Endometrial microvascular endothelial cells (primary cell): ENCODE measurements around the gene SEMA5B. TPM values are rescaled to one million over a fixed set of nuclear protein-coding genes. Genes with fewer than 3 reads are reported as not detected.

ENCODE experiments used
- in situ Hi-C: cut with HindIII; loops from 2 replicates; pipeline ENCODE4 v1.10.0; 2017; ENCODE audit warnings: low sequenced_read_pairs, low pct_unique_long_range_greater_than_20kb; ENCODE audit errors: inconsistent ontology term
- total RNA-seq: library from RNA; depleted of rRNA; stranded (reverse); fragments of >200 nt; gene quantifications from one replicate; pipeline ENCODE4 v1.2.3, GENCODE V29; 2015; ENCODE audit errors: inconsistent ontology term

Gene SEMA5B
- total RNA-seq, 1 donor from 2014 or later = not detected

DNA sequence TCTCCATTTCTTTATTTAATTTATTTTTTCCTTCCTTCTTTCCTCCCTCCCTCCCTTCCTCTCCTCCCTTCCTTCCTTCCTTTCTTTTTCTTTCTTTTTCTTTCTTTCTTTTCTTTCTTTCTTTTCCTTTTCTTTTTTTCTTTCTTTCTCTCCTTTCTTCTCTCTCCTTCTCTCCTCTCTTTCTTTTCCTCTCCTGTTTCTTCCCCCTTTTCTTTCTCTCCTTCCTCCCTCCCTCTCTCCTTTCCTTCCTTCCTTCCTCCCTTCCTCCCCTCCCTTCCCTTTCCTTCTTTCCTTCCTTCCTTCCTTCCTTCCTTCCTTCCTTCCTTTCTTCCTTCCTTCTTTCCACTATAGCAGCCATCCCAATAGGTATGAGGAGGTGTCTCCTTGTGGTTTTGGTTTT is 32.5 kb upstream of the SEMA5B start:
- in situ Hi-C loops = no loop called here

DNA sequence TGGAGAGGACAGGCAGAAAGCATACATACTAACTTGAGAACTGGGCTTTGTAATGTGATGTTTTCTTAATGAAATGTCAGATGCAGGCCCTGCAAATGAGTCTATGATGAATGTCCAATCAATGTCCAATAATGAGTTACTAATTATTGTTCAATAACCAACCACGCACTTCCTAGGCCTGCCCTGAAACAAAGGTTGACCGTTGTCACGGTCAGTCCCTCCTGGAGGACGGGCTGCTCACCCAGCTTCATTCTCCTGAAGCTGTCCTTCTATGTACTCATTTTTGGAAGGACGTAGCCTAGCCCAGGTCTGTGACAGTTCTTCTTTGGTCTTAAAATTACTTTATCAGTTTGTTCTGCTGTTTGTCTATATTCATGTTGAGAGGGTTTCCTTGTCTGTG is 30.9 kb upstream of the SEMA5B start:
- in situ Hi-C loops = no loop called here

DNA sequence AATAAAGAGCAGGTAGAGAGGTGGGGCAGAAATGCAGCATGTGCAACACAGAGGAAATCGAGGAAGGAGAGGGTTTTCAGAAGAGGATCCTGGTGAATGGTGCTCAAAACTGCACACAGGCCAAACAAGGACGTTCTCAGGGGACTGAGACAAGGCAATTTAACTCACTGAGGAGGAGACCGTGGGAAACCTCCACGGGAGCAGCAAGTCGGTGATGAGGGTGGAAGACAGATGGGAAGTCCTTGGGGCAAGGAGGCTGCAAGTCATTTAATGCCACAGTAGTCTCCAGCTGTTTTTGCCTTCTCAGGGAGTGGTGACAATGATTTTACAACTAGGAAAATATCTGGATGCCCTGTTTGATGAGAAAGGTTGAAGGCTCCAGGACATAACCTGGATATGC is 27.8 kb upstream of the SEMA5B start:
- in situ Hi-C loops = no loop called here

DNA sequence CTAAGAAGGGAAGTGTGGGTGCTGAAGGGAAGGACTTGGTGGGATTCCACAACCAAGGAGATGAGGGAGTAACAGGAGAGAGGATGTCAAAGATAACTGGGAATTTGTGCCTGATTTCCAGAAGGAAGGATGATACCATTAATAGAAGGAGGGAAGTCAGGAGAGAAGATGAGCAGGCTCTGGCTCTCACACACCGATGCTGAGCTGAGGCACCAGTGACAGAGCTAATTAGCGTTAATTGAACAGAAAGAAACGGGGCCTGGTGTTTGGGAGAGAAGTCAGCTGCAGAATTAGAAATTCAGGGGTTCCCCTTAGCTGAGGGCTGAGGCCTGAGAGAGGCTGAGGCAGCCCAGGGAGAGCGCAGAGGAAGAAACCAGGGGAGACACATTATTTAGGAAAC is 27.4 kb upstream of the SEMA5B start:
- in situ Hi-C loops = no loop called here

DNA sequence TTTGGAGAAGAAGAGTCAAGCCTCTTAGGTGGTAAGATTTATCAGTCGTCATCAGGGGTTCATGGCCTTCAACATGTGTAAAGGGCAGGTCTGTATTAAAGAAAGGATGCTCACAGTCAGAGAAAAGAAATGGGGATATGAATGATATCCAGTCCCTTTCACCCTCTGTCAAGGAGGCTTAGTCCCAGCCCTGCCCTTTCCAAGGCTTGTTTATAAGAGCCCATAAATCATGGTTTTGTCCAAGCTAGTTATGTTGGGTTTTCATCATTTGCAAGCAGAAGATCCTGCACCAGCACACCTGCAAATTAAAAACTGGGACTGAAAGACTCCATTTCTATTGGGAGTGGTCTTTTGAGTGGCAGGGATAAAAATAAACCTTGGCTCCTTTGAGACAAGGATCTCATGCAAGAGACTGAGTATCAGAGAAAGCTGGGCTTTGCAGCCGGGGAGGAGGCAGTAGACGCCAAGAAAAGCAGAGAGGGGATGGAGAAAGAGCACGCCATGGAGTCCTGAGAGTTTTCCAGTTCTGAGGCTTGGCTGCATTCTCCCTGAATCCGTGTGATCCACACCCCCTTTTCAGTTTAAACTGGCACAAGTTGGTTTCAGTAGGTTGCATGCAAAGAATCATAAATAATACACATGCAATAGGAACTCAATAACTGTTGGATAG is 26.7 kb upstream of the SEMA5B start:
- in situ Hi-C loops = no loop called here

DNA sequence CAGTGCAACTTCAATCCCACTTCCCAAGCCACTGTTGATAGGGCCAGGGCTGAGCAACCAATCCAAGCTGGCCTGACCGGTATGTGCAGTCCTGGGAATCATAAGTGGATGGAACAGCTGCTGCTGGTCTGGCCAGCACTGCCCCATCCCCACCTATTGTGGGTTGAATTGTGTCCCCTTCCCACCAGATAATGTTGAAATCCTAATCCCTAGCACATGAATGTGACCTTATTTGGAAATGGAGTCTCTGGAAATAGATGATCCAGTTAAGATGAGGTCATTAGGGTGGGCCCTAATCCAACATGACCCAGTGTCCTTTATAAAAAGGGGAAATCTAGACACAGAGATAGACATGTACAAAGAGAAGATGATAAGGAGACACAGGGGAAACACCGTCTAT is 25.5 kb upstream of the SEMA5B start:
- in situ Hi-C loops = no loop called here

DNA sequence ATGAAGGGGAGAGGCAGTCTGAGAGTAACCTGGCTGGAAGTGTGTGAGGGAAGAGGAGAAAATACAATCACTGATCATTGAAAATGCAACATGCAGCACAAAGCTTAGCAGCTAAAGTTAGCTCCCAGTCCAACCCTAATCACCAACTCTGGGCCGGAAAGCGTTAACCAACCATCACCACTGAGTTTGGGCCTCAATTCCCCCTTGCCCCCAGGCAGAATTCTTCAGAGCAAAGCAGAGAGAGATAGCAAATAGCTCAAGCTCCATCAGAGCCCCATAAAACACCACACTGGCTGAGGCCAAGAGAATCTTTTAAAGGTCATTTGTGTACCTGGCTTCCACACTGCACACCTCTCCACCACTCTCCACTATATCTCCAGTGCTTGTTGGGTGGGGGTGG is 23.1 kb upstream of the SEMA5B start:
- in situ Hi-C loops = no loop called here

DNA sequence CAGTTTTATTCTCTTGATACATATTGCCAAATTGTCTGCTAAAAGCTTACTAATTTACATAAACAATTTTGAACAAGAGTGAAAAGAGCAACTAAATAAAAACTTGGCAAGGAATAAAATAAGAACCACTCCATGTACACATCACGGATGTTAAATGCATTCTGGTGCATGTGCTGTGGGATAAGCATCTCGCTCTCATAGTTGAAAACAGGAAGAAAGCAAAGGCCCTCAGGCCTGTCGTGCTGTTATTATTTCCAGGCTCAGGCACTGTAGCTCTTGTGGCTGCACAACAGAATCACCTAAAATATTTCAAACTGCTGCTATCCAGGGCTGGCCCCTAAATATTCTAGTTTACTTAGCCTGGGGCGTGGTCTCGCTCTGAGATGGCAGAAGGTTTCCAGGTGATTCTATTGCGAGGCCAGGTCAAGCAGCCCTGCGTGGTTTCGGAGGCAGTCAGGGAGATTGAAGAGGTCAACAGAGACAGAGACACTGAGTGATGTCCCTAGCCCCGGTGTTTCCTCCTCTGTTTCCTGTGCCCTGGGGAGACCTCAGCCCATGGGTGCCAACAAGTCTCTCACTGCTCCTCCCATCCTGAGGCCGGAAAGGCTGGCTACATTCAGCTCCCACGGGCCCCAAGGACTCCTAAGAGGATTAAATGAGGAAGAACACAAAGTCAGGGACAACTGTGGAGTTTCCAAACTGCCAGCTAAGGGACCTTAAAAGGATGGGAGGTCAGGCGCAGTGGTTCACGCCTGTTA is 21.1 kb upstream of the SEMA5B start:
- in situ Hi-C loops = no loop called here

DNA sequence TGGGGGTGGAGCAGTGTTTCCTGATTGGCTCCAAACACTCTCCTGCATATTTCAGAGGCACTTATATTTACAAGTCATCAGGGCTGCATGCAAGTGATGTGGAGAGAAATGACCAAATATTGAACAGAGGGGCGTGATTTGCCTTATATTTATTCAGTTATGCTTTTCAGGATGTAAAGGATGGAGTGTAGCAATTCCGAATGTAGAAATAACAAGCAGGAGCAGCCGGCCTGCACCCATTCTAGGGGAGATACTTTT is 19.4 kb upstream of the SEMA5B start:
- in situ Hi-C loops = no loop called here

DNA sequence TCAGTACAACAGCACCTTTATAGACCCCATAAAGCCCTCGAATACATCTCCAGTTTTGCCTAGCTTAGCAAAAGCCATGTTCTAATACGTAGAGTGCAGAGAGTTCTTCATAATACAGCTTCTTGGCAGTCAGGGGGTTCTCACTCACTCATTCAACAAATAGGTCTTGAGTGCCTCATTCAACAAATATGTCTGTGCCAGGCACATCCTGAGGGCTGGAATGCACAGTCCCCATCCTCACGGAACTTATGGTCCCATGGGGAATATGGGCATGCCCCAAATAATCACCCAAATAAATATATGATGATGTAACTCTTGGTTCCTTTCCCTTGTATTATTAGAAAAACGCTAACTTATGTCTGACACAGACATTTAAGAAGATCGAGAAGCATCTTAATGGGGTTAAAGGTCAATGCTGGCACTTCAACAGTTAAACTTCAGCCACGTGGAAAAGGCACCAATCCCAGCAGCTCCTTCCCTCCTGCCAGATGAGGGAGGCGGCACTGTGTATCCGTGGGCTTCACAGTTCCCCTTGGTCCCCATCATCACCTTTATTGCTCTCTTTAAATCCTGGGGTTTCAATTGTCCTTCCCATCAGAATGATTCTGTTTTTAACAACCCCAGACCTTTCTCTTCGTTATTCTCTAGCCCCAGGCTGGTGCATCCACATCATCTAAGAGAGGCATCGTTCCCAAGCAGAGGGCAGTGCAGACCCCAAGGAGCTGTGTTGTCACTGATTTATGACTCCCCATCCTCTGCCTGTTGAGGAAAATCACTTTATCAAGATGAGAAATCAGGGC is 18.9 kb upstream of the SEMA5B start:
- in situ Hi-C loops = no loop called here

DNA sequence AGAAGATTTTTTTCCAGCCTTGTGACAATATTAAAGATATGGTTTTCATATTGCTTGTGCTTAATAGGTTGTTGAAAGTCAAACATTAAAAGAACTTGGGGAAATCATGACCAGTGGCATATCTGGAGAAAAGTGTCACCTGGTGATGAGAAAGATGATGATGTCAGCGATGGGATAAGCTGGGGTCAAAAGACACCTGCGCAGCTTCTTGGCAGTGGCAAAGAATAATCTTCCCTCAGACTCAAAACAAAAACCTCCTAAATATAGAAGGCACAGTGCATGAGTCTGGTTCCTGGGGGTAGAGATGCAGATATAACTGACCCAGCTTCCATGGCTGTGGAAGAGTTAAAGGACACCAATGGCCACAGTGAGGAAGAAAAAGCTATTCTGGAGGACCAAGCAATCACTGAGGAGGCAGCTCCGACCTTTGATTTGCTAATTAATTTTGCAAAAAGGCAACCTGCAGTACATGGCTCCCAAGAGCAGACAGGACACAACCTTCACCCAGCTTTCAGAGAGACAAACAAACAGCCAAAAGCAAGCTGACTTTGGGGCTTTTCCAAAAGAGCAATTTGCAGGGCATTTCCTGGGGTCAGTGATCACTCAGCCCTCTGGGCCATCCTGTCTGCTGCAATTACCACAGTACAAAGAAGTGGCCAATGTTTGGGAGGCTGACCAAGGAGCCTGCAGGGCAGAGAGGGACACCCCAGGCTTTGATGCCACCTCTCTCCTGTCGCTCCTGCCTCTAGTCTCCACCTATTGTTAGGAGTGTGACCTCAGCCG is 17.6 kb upstream of the SEMA5B start:
- in situ Hi-C loops = no loop called here

DNA sequence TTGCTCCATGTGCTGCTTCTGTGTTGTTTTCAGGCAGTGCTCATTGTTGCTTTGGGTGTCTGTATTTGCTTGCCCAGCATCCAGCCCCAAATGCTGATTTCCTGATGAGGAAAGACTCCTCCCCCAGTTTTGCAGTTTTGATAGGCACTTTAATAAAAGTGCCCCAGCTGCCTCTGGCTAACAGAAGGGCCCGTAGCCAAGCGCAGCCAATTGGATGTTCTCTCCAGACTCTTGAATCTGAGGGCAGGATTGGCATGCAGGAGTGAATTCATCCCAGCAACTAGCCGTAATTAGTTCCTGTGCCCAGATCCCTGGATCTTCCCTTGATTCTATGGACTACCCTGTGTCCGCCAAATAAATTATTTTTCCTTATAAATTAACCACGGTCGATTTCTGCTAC is 14.8 kb upstream of the SEMA5B start:
- in situ Hi-C loops = no loop called here

DNA sequence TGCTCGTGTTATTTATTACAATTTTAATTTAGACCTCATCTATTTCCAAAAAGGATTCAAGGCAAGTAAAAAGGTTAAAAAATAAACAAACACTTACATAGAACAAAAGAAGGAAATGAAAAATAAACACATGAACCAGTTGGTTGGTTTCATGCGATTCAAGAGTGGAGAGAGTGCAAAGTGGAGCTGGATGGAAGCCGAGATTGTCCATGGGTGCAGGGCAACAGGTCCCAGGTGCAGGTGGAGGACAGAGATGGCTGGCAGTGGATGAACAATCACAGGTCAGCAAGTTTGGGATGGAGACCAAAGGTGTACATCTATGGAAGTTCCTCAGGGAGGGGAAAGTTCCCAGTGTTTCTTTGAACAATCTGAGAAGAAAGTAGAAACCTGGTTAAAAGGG is 11.6 kb upstream of the SEMA5B start:
- in situ Hi-C loops = no loop called here

DNA sequence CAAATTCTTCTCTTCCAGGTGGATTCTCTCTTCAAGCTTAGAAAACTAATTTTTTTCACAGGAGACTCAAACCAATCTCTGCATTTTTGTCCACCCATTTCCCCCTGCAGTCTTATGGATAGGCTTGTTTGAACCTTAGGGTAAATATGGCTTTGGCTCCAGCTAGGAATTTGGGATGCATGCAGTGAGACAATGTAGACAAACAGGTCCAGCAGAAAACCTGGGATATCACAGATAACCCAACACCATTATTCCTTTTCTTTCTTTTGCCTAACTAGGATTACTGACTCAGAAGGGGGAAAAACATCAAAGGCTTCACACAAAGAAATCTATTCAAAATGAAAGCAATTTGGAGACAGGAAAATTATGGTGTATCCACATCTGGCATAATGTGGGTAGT is 11.2 kb upstream of the SEMA5B start:
- in situ Hi-C loops = no loop called here

DNA sequence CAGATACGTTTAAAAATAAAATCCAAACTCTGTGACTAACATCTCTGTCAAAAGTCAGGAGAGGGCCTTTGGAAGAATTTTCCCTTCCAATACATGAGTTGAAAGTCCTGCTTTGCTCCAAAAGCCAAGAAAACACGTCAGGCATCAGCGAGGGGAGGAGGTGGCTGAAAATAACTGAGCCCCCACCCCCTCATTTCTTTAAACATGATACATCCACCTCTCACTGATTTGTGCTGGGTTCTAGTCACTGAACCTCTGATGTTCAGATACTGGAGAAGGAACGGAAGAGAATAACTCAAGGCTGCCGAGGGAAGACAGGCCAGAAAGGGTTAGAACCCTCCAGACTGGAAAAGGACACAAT is 9.4 kb upstream of the SEMA5B start:
- in situ Hi-C loops = no loop called here

DNA sequence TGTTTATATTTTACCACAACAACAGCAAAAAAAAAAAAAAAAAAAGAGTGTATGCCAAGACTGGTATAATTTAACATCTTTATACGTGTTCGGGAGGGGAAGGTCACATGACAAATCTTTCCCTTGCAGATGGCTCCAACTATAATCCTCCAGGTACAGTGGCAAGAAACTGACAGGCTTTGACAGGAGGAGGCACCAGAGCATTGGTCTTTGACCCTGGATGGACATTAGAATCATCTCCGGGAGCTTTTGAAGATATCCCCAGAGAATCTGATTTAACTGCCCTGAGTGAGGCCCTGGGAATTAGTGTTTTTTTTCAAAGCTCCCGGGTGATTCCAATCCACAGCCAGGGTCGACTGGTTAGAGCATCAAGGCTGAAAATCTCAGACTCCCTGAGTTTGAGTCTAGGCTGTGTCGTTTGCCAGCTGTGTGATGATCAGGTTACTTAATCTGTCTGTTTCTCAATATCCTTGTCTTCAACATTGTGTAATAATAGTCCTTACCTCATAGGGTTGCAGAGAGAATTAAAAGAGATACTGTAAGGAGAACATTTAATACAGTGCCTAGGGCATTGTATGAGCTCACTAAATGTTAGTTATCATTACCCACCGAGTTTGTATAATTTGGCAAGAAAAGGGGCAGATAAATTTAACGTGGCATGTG is 8.9 kb upstream of the SEMA5B start:
- in situ Hi-C loops = no loop called here

DNA sequence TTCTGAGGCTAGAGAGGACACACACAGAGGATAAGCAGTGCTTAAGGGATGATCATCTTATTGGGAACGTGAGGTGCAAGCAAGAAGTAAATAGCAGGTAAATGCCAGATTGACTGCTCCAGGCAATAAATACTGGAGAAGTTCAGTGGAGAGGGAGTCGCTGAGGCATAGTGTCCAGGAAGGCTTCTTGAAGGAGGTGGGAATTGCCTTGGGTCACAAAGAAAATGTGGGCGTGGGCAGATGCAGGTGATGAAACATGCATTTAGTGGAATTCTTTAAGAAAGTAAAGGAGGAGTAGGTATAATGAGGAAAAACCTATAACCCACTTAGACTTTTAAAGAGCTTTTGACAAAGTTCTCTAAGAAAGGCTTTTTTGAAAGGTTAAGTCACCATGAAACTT is 7.4 kb upstream of the SEMA5B start:
- in situ Hi-C loops = no loop called here

DNA sequence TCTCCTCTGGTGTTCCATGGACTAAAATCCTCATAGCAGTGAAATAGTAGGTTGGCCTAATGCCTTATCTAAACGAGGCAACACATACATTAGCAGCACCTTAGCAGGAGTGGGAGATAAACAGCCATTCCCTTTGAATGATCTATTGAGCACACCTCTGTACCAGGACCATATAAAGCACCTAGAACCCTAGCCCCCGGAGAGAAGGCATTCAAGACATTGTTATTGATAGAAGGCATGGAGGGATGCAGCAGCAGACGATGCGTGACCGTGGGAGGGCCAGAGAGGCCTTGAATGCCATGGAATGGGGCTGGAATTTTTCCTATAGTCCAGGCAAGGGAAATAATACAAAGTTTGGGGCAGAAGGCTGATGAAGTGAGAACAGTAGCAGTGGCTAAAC is 6.6 kb upstream of the SEMA5B start:
- in situ Hi-C loops = no loop called here

DNA sequence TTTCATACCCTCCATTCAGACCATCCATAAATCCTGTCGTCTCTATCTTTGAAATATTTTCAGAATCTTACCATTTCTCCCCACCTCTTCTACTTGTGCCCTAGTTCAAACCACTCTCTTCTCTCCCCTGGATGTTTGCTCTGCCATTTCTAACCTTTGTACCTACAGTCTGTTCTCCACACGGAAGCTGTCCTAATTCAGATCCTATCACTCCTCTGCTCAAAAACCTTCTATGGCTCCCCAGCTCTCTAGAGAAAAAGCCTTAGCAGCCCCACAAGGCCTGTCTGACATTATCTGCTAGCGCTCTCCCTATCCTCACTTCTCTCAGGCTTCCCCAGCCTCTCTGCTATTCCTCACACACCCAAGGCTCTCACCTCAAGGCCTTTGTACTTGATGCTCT is 4.5 kb upstream of the SEMA5B start:
- in situ Hi-C loops = no loop called here
